Activated T-helper 1 cell treated with anti-CD3 and anti-CD28 coated beads, Interleukin-12 subunit alpha, Interleukin-12 subunit beta, Interleukin-2, Interleukin-4 antibody, amounts not matched to agents 30 ng/mL and 10 ng/mL and 1 ng/mL, durations not matched to agents 14 hours and 24 hours and 36 hours (primary cell): ENCODE data around the gene BTBD2. TPM values are rescaled to one million over a fixed set of nuclear protein-coding genes. Genes with fewer than 3 reads are reported as not detected.

Source experiments
- DNase-seq: peaks from one replicate; pipeline ENCODE4 v3.0.0; 2021; ENCODE audit warnings: low spot score
- H3K27ac Mint-ChIP-seq: one replicate; pipeline ENCODE4 v1.8.0; 2021; ENCODE audit warnings: mild to moderate bottlenecking, mixed read lengths
- H3K27me3 Mint-ChIP-seq: one replicate; pipeline ENCODE4 v1.8.0; 2022; ENCODE audit warnings: mild to moderate bottlenecking, moderate library complexity, mixed read lengths; ENCODE audit not compliant: insufficient read depth
- H3K36me3 Mint-ChIP-seq: one replicate; pipeline ENCODE4 v1.8.0; 2021; ENCODE audit warnings: low read depth, mixed read lengths
- H3K4me1 Mint-ChIP-seq: one replicate; pipeline ENCODE4 v1.8.0; 2021; ENCODE audit warnings: low read depth, mixed read lengths
- H3K4me3 Mint-ChIP-seq: one replicate; pipeline ENCODE4 v1.8.0; 2021; ENCODE audit warnings: mild to moderate bottlenecking, moderate library complexity, mixed read lengths
- H3K9me3 Mint-ChIP-seq: one replicate; pipeline ENCODE4 v1.8.0; 2021; ENCODE audit warnings: mixed read lengths
- intact Hi-C: fragments of 100-400 bp; cut with micrococcal nuclease; formaldehyde crosslinking; loops from one replicate; pipeline ENCODE4 v1.15.1; 2024
- total RNA-seq: library from RNA; stranded (reverse); gene quantifications from 2 replicates; pipeline ENCODE4 v1.2.3, GENCODE V29; 2022

Gene BTBD2
- total RNA-seq, 1 donor from 2014 or later, result 27.5 TPM

DNA sequence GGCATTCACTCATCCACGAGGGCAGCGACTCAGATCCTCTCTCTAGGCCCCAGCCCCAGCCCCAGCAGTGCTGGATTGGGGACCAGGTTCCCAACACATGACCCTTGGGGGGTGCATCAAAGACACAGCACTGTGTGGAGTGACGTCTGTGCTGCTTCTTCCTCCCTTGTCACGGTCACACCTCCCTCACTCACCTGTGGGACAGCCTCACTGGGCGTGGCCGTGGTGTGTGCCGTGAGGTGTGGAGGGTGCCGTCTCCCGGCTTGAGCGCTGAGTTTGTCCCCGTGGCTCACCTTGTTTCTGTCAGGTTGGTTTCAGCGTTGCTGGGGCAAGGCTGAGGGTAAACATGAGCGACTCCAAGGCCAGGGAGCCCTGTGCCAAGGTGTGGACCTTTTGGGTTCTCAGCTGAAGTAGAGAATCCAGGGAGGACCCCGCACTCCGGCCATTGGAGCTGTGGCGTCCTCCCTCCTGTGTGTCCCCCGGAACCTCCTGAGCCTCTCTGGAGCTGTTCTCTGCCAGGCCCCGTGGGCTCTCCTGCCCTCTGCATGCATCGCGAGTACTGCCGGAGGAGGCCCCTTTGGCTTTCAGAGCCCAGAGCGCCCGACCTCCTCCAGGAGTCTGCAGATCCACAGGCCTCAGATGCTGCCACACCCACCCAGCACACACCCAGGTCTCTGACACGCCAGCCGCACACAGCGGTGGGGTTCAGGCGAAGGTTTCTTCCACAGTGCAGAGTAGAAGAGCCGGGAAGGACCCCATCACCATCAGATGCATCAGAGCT, 40.9 kb downstream of the BTBD2 start:
- no peaks in the 10 kb centered on the region for H3K4me1 Mint-ChIP-seq
- no peak overlapping the region for H3K4me3 Mint-ChIP-seq
- peaks cover 8% of the 10 kb centered on the region for H3K36me3 Mint-ChIP-seq
- H3K27me3 Mint-ChIP-seq, result no peaks in the 10 kb centered on the region
- intact Hi-C loops, result no loop called here
- no peak for DNase-seq
- H3K27ac Mint-ChIP-seq, result no peak overlapping the region
- no peaks in the 10 kb centered on the region for H3K9me3 Mint-ChIP-seq

DNA sequence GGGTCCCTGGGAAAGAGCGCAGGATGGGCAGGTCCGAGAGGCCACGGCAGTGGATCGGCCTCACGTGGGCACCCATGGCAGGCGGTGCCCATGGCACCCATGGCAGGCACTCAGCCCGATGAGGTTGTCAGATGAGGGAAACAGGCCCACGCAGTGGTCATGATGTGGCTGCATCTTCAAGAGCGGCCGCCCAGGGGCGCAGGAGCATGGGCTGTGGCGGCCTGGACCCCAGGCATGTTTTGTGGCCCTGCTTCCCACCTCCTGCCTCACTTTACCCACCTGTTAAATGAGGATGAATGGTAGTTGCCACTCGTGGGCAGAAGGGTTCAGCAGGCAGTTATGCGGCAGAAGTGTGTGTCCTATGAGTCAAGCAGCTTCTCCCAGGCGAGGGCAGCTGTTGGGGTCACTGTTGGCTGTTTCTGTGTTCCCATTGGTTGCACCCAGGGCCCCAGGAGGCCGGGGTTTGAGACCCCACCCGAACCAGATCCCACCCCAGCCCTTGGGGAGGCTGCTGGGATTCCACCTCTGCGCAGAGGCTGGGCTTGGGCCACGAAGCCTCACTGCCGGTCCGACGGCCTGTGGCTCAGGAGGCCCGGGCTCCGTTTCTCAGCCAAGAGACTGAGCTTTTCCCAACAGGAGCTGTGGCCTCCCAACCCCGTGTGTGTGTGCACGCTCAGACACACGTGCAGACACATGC, 44.6 kb downstream of the BTBD2 start:
- Mint-ChIP-seq H3K9me3 (no peaks in the 10 kb centered on the region), H3K27me3 (no peaks in the 10 kb centered on the region), H3K4me1 (peaks cover 4% of the 10 kb centered on the region), H3K36me3 (peaks cover 8% of the 10 kb centered on the region), H3K27ac (no peak overlapping the region), H3K4me3 (no peak overlapping the region)
- DNase-seq, result no peak
- intact Hi-C loops, result no loop called here

DNA sequence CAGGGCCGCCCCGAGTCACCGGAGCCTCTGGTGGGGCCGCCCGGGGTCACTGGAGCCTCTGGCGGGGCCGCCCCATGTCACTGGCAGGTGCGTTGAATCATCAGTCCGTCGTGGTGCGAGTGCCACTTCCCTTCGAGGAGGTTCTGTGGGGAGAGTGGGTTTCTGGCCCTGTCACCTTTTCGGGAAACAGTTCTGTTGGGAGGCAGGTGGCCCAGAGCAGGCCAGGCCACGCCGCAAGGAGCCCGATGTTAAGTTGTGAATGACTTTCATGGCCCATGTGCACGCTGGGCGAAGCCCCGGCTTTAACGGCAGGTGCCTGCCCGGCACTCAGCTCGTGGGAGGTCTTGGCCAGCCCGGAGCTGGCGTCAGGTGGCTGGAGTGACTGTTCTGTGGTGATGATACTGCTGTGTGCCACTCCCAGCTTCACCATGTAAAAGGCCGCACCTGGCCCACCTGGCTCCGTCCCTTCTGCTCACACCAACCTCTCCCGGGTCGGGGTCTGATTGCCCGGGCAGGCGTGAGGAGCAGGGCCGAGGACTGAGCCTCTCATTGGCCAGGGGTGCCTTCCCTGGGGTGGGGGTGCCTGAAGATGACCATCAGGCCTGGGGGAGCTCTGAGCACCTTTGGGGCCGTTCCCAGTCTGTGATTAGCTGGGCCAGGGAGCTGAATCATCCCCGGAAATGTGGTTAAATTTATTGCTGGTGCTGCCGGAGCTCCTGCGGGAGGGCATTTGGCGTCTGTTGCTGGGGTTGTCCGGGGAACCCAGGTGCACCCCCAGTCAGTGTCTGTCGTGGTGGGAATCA, 45.3 kb downstream of the BTBD2 start:
- H3K4me3 Mint-ChIP-seq, result no peak overlapping the region
- H3K36me3 Mint-ChIP-seq, result peaks cover 7% of the 10 kb centered on the region
- H3K27me3 Mint-ChIP-seq, result no peaks in the 10 kb centered on the region
- H3K4me1 Mint-ChIP-seq, result peaks cover 6% of the 10 kb centered on the region
- no peaks in the 10 kb centered on the region for H3K9me3 Mint-ChIP-seq
- intact Hi-C loops, result no loop called here
- no peak overlapping the region for H3K27ac Mint-ChIP-seq
- DNase-seq, result no peak

DNA sequence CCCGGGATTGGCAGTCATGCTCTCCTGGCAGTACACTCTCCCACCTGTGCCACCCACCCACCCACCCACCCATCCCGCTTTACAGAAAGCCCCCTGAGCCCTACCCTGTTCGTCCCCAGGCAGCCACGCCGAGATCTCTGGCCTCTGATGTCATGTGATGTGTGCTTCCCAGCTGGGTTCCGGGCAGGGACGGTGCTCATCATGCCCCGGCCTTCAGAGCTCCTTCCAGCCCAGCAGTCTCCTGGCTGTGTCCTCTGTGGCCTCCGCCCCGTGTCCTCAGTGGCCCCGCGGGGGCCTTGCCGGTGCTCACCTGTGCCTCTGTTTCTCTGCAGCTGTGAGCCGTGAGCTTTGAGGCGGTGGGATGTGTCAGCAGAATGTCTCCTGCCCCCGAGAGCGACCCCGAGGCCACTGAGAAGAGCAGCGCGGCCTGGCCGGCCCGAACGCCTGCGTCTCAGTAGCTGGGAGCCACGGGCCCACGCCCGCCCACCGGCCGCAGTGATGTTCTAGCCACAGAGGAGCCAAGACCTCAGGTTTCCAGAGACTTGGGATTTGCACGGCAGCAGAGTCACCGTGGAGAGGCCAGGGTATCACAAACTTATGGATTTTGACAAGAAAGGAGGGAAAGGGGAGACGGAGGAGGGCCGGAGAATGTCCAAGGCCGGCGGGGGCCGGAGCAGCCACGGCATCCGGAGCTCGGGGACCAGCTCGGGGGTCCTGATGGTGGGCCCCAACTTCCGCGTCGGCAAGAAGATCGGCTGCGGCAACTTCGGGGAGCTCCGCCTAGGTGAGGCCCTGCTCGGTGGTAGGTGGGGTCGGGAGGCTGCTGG, 46.1 kb downstream of the BTBD2 start:
- H3K36me3 Mint-ChIP-seq, result peaks cover 7% of the 10 kb centered on the region
- no peak for DNase-seq
- no peak overlapping the region for H3K4me3 Mint-ChIP-seq
- no peak overlapping the region for H3K27ac Mint-ChIP-seq
- no peaks in the 10 kb centered on the region for H3K9me3 Mint-ChIP-seq
- no peaks in the 10 kb centered on the region for H3K27me3 Mint-ChIP-seq
- intact Hi-C loops, result no loop called here
- H3K4me1 Mint-ChIP-seq, result peaks cover 6% of the 10 kb centered on the region

DNA sequence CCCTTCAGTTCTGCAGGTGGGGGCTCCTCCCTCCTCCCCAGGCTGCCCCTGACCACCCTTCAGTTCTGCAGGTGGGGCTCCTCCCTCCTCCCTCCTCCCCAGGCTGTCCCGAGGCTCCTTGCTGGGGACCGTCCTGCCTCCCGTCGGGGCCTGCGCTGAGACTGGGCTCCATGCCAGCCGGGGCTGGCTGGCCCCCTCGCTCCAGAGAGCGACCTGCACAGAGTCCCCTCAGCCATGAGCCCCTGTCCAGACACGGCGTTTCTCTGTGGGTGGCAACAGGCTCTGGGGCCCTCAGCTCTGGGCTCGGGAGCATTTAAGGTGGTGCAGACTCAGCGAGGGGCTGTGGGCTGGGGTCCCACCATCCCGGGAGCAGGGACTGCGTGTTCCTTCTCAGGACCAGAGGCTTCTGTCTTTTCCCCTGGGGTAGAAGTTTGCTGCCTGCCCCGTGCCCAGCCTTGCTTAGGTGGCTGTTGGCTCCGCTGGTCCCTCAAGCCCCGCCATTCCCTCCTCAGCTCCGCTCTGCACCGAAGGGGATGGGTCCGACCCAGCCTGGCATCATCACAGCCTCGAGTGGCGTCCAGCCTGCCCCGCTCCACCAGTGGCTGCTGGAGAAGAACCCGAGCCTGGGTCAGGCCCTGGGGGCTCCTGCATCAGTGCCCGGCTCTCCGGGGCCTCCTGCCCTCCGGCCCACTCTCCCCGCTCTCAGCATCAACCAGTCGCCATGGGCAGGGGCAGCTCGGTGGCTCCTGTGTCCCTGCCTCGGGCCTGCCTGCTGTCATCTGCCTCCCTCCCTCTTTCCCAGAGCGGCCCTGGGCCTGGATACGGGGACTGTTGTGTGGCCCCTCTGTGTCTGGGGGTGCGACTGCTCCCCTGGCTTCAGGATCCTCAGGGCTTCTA, 47.0 kb downstream of the BTBD2 start:
- H3K4me3 Mint-ChIP-seq, result no peak overlapping the region

DNA sequence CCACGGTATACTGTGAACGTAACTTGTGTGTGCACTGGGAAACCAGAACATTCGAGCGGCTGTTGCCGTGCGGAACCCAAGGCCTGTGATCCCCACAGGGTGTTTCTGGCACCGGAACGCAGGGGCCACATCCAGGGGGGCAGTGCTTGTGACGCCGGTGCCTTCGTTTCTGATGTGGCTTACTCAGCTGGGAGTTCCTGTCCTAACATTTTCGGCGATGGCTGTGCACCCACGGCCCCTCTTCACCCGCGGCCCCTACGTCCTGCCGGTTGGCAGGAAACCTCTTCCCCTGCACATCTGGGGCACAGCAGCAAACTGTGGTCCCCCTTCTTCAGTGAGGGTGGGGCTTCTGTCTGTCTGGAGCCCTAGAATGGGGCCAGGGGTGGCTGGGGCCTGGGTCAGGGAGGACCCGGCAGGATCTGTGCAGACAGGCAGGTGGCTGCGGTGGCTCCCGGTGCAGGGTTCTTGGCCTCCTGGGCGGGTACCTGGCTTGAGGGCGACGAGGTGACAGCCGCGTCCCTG, 48.4 kb downstream of the BTBD2 start:
- no peak overlapping the region for H3K4me3 Mint-ChIP-seq
- no peak overlapping the region for H3K27ac Mint-ChIP-seq
- H3K36me3 Mint-ChIP-seq, result peaks cover 2% of the 10 kb centered on the region
- intact Hi-C loops, result no loop called here
- H3K9me3 Mint-ChIP-seq, result no peaks in the 10 kb centered on the region
- H3K4me1 Mint-ChIP-seq, result peaks cover 6% of the 10 kb centered on the region
- DNase-seq, result no peak
- no peaks in the 10 kb centered on the region for H3K27me3 Mint-ChIP-seq

More for the DNA sequence above, 47.0 kb downstream of the BTBD2 start:
- Mint-ChIP-seq H3K27ac (no peak overlapping the region), H3K4me1 (peaks cover 6% of the 10 kb centered on the region), H3K27me3 (no peaks in the 10 kb centered on the region), H3K36me3 (peaks cover 4% of the 10 kb centered on the region), H3K9me3 (no peaks in the 10 kb centered on the region)
- DNase-seq, result no peak
- intact Hi-C loops, result no loop called here

DNA sequence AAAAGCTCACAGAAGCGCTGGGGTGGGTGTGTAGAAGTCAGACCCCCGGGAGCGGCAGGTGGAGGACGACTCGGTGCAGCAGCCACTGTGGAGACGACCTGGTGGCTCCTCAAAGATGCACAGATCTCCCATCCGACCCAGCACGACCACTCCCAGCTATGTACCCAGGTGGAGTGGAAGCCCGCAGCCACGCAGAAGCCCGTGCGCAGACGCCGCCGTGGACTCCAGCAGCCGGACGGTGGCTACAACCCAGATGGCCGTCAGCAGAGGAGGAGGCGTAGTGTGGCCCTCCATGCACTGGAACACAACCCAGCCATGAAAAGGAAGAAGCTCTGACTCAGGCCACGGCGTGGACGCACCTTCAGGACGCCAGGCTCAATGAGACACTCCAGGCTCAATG, 52.8 kb downstream of the BTBD2 start:
- no peak for DNase-seq
- Mint-ChIP-seq H3K9me3 (no peaks in the 10 kb centered on the region), H3K4me1 (peaks cover 6% of the 10 kb centered on the region), H3K27me3 (no peaks in the 10 kb centered on the region), H3K36me3 (no peaks in the 10 kb centered on the region), H3K27ac (no peak overlapping the region), H3K4me3 (no peak overlapping the region)
- intact Hi-C loops, result no loop called here

DNA sequence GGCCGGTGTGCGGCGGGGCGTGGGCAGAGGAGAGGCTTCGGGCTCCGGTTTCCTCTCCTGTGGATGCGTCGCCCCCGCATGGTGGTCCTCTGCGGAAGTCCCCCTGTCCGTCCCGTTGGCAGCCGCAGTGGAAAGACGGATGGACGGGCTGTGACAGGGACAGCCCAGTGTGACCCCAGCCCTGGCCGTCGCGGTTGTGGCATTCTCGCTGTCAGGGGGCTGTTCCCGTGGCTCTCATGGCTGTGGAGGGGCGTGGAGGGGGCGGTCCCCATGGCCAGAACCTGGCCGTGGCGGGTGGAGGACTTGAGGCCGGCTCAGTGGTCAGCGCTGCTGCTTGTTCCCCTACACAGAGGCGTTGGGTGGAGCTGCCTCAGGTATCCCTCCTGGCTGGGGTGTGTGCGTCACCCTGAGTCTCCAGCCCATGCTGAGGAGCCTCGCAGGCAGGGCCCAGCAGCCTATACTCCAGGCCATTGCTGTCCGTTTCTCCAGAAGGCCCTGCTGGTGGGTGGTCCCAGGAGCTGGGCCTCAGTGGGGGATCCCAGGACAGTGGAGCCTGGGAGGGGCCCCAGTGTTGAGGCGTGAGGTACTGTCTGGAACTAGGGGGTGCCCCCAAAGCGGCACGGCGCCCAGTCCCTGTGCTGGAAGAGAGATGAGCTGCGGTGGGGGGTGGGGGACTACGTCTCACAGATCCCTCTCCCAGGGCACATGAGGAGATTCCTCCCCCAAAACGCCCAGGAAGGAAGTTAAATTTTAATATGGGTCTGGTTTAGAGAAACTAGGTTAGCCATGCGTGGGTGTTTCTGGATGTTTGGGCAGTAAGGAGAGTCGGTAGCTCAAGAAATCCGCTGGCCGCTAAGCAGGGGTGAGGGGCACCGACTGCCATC, 54.3 kb downstream of the BTBD2 start:
- Mint-ChIP-seq H3K4me3 (no peak overlapping the region), H3K9me3 (no peaks in the 10 kb centered on the region), H3K27me3 (no peaks in the 10 kb centered on the region), H3K27ac (no peak overlapping the region), H3K4me1 (peaks cover 5% of the 10 kb centered on the region), H3K36me3 (no peaks in the 10 kb centered on the region)
- intact Hi-C loops, result no loop called here
- DNase-seq, result no peak

DNA sequence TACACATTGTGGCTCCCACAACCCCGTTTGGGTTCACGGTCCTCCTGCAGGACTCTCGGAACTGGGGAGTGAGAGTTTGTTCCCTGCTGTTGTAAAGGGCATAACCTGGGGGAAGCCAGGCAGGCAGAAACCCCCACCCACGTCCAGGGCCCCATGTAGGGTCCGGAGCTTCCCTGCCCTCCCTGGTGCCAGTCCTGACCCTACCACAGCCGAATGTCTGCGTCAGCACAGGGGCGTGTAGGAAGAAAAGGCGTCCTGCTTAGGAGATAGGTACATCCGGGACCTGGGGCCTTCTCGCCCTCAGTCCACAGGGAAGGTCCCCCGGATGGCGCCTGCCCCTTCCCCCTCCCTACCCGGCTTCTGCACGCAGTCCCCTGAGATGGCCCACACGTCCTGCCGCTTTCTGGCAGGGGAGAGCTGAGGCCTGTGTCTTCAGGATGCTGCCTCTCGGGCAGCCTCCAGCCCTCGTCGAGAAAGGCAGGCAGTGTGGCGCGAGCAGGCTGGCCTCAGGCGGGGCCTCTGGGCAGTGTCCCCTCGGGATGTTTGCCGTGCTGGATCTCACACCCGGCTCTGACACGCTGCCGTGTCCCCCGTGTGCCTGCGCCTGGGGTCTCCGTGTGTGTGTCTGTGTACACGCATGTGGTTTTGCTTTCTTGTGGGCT, 55.5 kb downstream of the BTBD2 start:
- H3K9me3 Mint-ChIP-seq, result no peaks in the 10 kb centered on the region
- H3K27ac Mint-ChIP-seq, result no peak overlapping the region
- no peaks in the 10 kb centered on the region for H3K4me1 Mint-ChIP-seq
- DNase-seq, result no peak
- intact Hi-C loops, result no loop called here
- no peaks in the 10 kb centered on the region for H3K36me3 Mint-ChIP-seq
- H3K27me3 Mint-ChIP-seq, result no peaks in the 10 kb centered on the region
- H3K4me3 Mint-ChIP-seq, result no peak overlapping the region

DNA sequence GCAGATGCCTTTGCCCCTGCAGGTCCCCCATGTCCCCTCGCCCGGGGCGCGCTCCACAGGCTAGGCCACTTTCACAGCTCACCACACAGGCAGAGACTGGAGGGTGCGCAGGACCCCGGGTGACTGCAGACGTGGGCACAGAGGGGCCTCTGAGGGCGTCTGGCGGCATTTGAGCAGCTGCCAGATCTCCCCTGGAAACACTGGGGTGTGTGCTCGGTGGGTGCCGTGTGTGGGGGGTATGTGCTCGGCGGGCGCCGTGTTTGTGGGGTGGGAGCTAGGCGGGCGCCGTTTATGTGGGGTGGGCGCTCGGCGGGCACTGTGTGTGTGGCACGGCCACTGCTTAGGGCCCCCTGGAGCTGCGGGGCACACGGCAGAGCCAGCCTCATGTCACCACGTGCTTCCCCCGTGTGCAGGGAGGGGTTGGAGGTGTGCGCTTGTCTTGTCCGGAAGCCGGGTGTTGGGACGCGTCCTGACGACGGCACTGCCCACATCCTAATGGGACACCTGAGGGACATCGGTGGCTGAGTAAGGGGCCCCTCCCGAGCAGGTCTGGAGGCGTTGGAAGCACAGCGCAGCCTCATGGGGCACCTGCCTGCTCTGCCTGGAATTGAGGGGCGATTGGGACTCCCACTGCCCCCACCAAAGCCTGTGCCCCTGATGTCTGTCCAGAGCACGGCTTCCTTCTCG, 57.8 kb downstream of the BTBD2 start:
- DNase-seq, result no peak
- H3K27ac Mint-ChIP-seq, result no peak overlapping the region
- H3K27me3 Mint-ChIP-seq, result no peaks in the 10 kb centered on the region
- intact Hi-C loops, result no loop called here
- H3K4me3 Mint-ChIP-seq, result no peak overlapping the region
- H3K4me1 Mint-ChIP-seq, result no peaks in the 10 kb centered on the region
- no peaks in the 10 kb centered on the region for H3K9me3 Mint-ChIP-seq
- H3K36me3 Mint-ChIP-seq, result no peaks in the 10 kb centered on the region
